SU-DHL-6 (cell line): ENCODE measurements around the gene AXL.

Source experiments
- H2AFZ ChIP-seq: fragments of 200-600 bp; sonication (generic); 2 replicates; pipeline ENCODE4 v1.6.1; 2014; ENCODE audit warnings: low read depth, mild to moderate bottlenecking, moderate library complexity, mixed read lengths, antibody characterized with exemption, low read length; ENCODE audit not compliant: severe bottlenecking
- H3F3A ChIP-seq: fragments of 200-600 bp; shearing (Covaris generic); 2 replicates; pipeline ENCODE4 v1.6.0; 2016; ENCODE audit warnings: antibody characterized with exemption, mild to moderate bottlenecking; ENCODE audit not compliant: insufficient read depth
- H3K27ac ChIP-seq: fragments of 200-600 bp; sonication (generic); 2 replicates; pipeline ENCODE4 v1.5.1; 2016; ENCODE audit warnings: low read depth, mild to moderate bottlenecking, low read length, moderate library complexity, mixed read lengths
- H3K27me3 ChIP-seq: fragments of 200-600 bp; sonication (generic), shearing (Covaris generic); 2 replicates; pipeline ENCODE4 v1.6.0; 2014; ENCODE audit warnings: mild to moderate bottlenecking, low read length
- H3K36me3 ChIP-seq: fragments of 200-600 bp; sonication (generic); 2 replicates; pipeline ENCODE4 v1.6.1; 2014; ENCODE audit warnings: mild to moderate bottlenecking, low read length, mixed read lengths
- H3K4me2 ChIP-seq: fragments of 300-600, 200-600 bp; shearing (Covaris generic), sonication (generic); 2 replicates; pipeline ENCODE4 v1.6.0; 2014; ENCODE audit warnings: low read length, low read depth, mild to moderate bottlenecking; ENCODE audit not compliant: poor library complexity, severe bottlenecking
- H3K4me3 ChIP-seq: fragments of 200-600 bp; sonication (generic); 2 replicates; pipeline ENCODE4 v1.5.1; 2014; ENCODE audit warnings: antibody characterized with exemption, low read length, mild to moderate bottlenecking, mixed read lengths; ENCODE audit not compliant: insufficient read depth, poor library complexity, severe bottlenecking
- H3K79me2 ChIP-seq: fragments of 200-600 bp; sonication (generic); 2 replicates; pipeline ENCODE4 v1.6.1; 2014; ENCODE audit warnings: mild to moderate bottlenecking, low read length, moderate library complexity; ENCODE audit not compliant: insufficient read depth
- H3K9ac ChIP-seq: fragments of 200-600 bp; sonication (generic); 2 replicates; pipeline ENCODE4 v1.7.0; 2014; ENCODE audit warnings: mild to moderate bottlenecking, low read length
- H3K9me2 ChIP-seq: fragments of 200-600 bp; sonication (generic); replicated peaks from 2 replicates; pipeline ENCODE4 v1.6.1; 2014; ENCODE audit warnings: low read length; ENCODE audit not compliant: insufficient read depth
- H3K9me3 ChIP-seq: fragments of 200-600 bp; sonication (generic); 2 replicates; pipeline ENCODE4 v1.6.1; 2014; ENCODE audit warnings: low read length, mixed read lengths; ENCODE audit not compliant: insufficient read depth
- H4K20me1 ChIP-seq: fragments of 200-600 bp; sonication (generic); 2 replicates; pipeline ENCODE4 v1.6.1; 2014; ENCODE audit warnings: low read depth, mild to moderate bottlenecking, antibody characterized with exemption, low read length, moderate library complexity, mixed read lengths
- EZH2phosphoT487 ChIP-seq: fragments of 200-600 bp; sonication (generic), shearing (Covaris generic); conservative IDR thresholded peaks from 2 replicates; pipeline ENCODE4 v1.6.1; 2018; ENCODE audit warnings: mild to moderate bottlenecking, antibody characterized with exemption, low read length, moderate library complexity, mixed read lengths
- TF ChIP-seq, protein P1 (sequence below): fragments of 200-600 bp; sonication (generic); IDR thresholded peaks from one replicate; pipeline ENCODE4 v1.5.1; 2017; ENCODE audit warnings: antibody characterized with exemption, mild to moderate bottlenecking, low read length, moderate library complexity; ENCODE audit not compliant: insufficient read depth, poor library complexity, severe bottlenecking

AXL gene

DNA sequence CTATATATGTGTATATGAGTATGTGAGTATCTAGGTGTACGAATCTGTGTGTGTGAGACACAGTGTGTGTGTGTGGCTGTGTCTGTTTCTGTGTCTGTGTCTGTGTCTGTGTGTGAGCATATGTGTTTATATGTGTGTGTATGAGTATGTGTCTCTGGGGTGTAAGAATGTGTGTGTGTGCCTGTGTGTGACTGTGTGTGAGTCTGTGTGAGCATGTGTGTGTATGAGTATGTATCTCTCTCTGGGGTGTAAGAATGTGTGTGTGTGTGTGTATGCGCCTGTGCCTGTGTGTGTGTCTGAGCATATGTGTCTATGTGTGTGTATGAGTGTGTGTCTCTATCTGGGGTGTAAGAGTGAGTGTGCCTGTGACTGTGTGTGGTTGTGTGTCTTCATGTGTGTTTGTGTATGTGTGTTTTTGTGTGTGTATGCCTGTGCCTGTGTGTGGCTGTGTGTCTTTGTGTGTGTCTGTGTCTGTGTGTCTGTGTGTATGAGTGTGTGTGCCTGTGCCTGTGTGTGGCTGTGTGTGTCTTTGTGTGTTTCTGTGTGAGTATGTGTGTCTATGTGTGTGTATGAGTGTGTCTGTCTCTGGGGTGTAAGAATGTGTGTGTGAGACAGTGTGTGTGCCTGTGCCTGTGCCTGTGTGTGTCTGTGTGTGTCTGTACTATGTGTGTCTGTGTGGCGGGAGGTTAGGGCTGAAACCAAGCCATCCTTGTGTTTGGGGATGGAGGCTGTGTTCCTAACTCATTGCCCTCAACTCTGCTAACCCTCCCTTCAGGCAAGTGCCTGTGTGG is 11.2 kb downstream of the AXL start:
- H3K36me3 ChIP-seq = no peaks in the 10 kb centered on the region
- no peaks in the 10 kb centered on the region for H4K20me1 ChIP-seq
- no peak overlapping the region for H2AFZ ChIP-seq
- H3F3A ChIP-seq = no peaks in the 10 kb centered on the region
- no peak overlapping the region for H3K9ac ChIP-seq
- H3K4me2 ChIP-seq = no peak overlapping the region
- H3K27me3 ChIP-seq = no peaks in the 10 kb centered on the region
- no peak overlapping the region for H3K27ac ChIP-seq
- no peak overlapping the region for H3K4me3 ChIP-seq
- no peaks in the 10 kb centered on the region for H3K9me3 ChIP-seq
- no peaks in the 10 kb centered on the region for H3K9me2 ChIP-seq
- TF ChIP-seq EZH2phosphoT487 = no peak
- TF ChIP-seq, protein P1, sequence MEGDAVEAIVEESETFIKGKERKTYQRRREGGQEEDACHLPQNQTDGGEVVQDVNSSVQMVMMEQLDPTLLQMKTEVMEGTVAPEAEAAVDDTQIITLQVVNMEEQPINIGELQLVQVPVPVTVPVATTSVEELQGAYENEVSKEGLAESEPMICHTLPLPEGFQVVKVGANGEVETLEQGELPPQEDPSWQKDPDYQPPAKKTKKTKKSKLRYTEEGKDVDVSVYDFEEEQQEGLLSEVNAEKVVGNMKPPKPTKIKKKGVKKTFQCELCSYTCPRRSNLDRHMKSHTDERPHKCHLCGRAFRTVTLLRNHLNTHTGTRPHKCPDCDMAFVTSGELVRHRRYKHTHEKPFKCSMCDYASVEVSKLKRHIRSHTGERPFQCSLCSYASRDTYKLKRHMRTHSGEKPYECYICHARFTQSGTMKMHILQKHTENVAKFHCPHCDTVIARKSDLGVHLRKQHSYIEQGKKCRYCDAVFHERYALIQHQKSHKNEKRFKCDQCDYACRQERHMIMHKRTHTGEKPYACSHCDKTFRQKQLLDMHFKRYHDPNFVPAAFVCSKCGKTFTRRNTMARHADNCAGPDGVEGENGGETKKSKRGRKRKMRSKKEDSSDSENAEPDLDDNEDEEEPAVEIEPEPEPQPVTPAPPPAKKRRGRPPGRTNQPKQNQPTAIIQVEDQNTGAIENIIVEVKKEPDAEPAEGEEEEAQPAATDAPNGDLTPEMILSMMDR = no peak
- H3K79me2 ChIP-seq = no peaks in the 10 kb centered on the region

DNA sequence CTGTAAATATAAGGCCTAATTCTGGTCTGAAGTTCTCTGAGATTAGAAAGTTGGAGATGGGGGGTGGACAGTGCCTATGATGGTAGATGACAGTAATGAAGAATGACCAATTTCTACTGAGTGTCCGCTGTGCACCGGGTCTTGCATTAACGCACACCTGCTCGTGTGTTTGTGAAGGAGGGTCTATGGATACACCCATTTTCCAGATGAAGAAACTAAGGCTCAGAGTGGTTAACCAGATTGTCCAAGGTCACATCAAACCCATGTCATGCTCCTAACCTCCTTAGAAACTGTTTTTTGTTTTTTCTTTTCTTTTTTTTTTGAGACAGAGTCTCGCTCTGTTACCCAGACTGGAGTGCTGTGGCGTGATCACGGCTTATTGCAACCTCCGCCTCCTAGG is 13.7 kb downstream of the AXL start:
- H3K4me2 ChIP-seq = no peak overlapping the region
- no peaks in the 10 kb centered on the region for H3K9me3 ChIP-seq
- no peak for TF ChIP-seq EZH2phosphoT487
- TF ChIP-seq, protein P1 = no peak
- H3K4me3 ChIP-seq = no peak overlapping the region
- no peak overlapping the region for H3K9ac ChIP-seq
- no peaks in the 10 kb centered on the region for H3K27me3 ChIP-seq
- H3K36me3 ChIP-seq = no peaks in the 10 kb centered on the region
- H3K79me2 ChIP-seq = no peaks in the 10 kb centered on the region
- H3K27ac ChIP-seq = no peak overlapping the region
- H3K9me2 ChIP-seq = no peaks in the 10 kb centered on the region
- no peaks in the 10 kb centered on the region for H4K20me1 ChIP-seq
- no peak overlapping the region for H2AFZ ChIP-seq
- no peaks in the 10 kb centered on the region for H3F3A ChIP-seq

DNA sequence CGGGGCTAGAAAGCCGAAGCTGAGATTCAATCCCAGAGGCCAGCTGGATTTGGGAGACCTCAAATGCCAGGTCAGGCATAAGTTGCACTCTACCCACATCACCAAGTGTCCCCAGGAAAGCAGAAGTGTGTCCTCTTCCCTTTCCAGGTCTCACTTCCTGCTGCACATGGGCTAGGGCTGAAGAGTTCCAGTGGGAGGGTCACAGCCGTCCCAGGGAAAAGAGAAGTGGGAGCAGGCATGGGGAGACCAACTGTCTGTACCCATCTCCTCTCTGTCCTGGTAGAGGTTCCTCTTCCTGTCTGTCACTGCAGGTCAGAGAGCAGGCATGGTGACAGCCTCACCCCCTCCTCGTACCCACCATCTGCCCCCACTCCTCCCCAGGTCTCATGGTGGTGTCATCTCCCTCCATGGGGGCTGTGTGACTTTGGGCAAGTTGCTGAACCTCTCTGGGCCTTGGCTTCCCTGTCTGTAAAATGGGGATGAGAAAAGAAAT is 14.8 kb downstream of the AXL start:
- Histone ChIP-seq H3K36me3 (no peaks in the 10 kb centered on the region), H3K4me2 (no peak overlapping the region), H3F3A (no peaks in the 10 kb centered on the region), H4K20me1 (no peaks in the 10 kb centered on the region), H3K79me2 (no peaks in the 10 kb centered on the region), H2AFZ (no peak overlapping the region), H3K9me2 (no peaks in the 10 kb centered on the region), H3K9ac (no peak overlapping the region), H3K27ac (no peak overlapping the region), H3K4me3 (no peak overlapping the region), H3K27me3 (no peaks in the 10 kb centered on the region), H3K9me3 (no peaks in the 10 kb centered on the region)
- TF ChIP-seq, protein P1 = no peak
- TF ChIP-seq EZH2phosphoT487 = no peak
